Esophagus (tissue), 2 donors: Measurements from ENCODE around the gene ITM2B. TPM values are rescaled to one million over a fixed set of nuclear protein-coding genes. Genes with fewer than 3 reads are reported as not detected.

ENCODE experiments used
- H3K27ac ChIP-seq, 2 donors: one replicate each; pipeline ENCODE4 v1.5.1; 2013; ENCODE audit warnings: low read depth in 2 of 2, mild to moderate bottlenecking in 2 of 2, inconsistent platforms in 1 of 2, low read length in 1 of 2, moderate library complexity in 1 of 2
- H3K27me3 ChIP-seq, 2 donors: one replicate each; pipeline ENCODE4 v1.6.1; 2013; ENCODE audit warnings: low read length in 2 of 2, control low read depth in 1 of 2, mild to moderate bottlenecking in 1 of 2; ENCODE audit not compliant: insufficient read depth in 2 of 2, control insufficient read depth in 1 of 2
- H3K36me3 ChIP-seq, 2 donors: one replicate each; pipeline ENCODE4 v1.6.1; 2013; ENCODE audit warnings: low read length in 1 of 2; ENCODE audit not compliant: control insufficient read depth in 2 of 2, insufficient read depth in 2 of 2
- H3K4me1 ChIP-seq, 2 donors: one replicate each; pipeline ENCODE4 v1.6.1; 2013; ENCODE audit warnings: low read length in 1 of 2; ENCODE audit not compliant: control insufficient read depth in 2 of 2, insufficient read depth in 2 of 2
- H3K4me3 ChIP-seq, 2 donors: one replicate each; pipeline ENCODE4 v1.5.1; 2013; ENCODE audit warnings: low read length in 2 of 2, mild to moderate bottlenecking in 2 of 2, low read depth in 1 of 2, moderate library complexity in 1 of 2
- H3K9me3 ChIP-seq, 2 donors: one replicate each; pipeline ENCODE4 v1.6.1; 2013; ENCODE audit warnings: mild to moderate bottlenecking in 2 of 2, low read depth in 1 of 2, low read length in 1 of 2, moderate library complexity in 1 of 2; ENCODE audit not compliant: control insufficient read depth in 2 of 2, insufficient read depth in 1 of 2
- WGBS, 2 donors: extraction: QIAGEN DNeasy Blood & Tissue Kit; methylation state at CpG; one replicate each; pipeline ENCODE4 v1.1.7; 2013; 5-methylcytosine and 5-hydroxymethylcytosine counted together
- polyA plus RNA-seq, 2 donors: library from polyadenylated mRNA; stranded (reverse); fragments of 200-250 nt; gene quantifications; one replicate each; pipeline ENCODE4 v1.2.3, GENCODE V29; 2013
- donor health status: healthy with polysubstance abuse.
- donor health status: Bipolar disorder and iron deficiency.

The ITM2B gene
- polyA plus RNA-seq, 2 donors = 340 to 473 TPM

DNA sequence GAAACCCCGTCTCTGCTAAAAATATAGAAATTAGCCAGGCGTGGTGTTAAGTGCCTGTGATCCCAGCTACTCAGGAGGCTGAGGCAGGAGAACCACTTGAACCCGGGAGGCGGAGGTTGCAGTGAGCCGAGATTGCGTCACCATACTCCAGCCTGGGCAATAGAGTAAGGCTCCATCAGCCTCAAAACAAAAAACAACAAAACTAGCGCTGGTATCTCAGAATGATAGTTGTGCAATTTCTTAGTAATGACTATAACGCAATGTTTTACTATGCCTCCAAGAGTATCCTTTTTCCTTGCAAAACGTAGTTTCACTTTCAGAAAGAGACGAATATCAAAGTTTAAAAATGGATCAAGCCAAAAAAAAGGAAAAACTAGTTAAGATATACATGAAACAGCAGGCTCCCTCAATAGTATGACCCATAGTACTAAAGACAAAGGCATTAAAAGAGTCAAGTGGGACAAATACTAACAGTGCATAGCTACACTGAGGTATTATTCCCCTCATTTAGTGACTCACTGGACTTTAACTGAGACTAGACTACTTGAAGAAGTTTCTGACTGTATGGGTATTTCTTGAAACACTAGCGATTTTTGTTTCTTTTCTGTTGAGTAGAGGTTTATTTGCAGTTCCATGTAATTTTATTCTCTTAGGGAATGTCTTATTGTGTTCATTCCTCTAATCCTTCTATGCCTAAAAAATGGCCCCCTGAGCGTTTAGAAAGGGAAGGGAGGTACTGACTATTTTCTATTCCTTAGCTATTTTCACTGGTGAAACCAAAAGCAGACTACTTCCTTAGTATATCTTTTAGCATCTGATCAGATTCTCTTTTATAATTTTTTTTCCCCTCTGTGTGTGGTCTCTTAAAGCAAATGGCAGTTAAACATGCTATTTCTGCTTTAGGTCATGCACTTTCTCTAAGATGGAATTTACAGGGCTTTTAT lies 10.4 kb upstream of the ITM2B start:
- WGBS, 2 donors = 48 to 51% methylated on average over 12 of the region's 12 CpGs
- Histone ChIP-seq H3K4me3 (peak overlapping the region in 1 of 2 donors; percentile 23), H3K36me3 (no peaks in the 10 kb centered on the region), H3K27ac (peak overlapping the region; percentile 40 to 53), H3K27me3 (no peaks in the 10 kb centered on the region), H3K9me3 (no peaks in the 10 kb centered on the region), H3K4me1 (no peaks in the 10 kb centered on the region)

DNA sequence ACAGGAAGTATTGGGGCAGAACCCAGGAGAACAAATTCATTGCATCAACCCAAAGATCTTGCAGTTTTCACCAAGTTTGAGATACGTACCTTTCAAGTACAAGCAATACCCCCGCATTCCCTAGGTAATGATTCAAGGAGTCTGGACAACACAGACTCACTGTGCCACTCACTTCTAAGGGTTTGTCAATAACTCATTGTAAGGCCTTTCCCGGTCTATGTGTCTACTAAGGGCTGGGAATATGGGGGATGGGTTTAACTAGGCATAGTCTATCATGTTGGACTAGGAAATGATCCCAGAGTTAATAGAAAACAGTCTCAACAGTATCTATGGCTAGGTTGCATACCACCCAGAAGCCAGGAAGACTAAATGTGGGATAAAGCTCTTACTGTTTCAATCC lies 8.3 kb upstream of the ITM2B start:
- no peak overlapping the region for H3K4me3 ChIP-seq
- no peaks in the 10 kb centered on the region for H3K36me3 ChIP-seq
- no peaks in the 10 kb centered on the region for H3K27me3 ChIP-seq
- no peaks in the 10 kb centered on the region for H3K4me1 ChIP-seq
- WGBS, 2 donors = 92 to 97% methylated on average over 3 of the region's 3 CpGs
- H3K9me3 ChIP-seq = no peaks in the 10 kb centered on the region
- H3K27ac ChIP-seq = no peak overlapping the region

DNA sequence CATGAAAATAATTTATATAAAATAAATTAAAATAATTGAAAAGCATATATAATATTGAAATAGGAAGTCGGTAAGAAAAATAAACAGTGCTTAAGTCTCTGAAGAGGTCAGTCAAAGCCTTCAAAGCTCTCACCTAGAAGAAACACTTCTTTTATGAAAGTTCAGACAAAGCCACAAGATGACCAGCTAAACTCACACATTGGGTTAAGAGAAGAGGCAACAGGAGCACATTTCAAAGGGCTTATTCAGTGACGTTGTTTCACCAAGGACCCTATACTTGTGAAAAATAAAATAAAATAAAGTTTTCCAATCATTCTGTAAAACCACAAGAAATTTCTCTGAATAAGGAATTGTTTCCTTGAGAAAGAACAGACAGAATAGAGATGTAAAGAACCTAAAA lies 2.5 kb upstream of the ITM2B start:
- H3K27me3 ChIP-seq = no peaks in the 10 kb centered on the region
- H3K36me3 ChIP-seq = no peaks in the 10 kb centered on the region
- H3K4me1 ChIP-seq = no peaks in the 10 kb centered on the region
- H3K4me3 ChIP-seq = no peak overlapping the region
- 62% methylated on average over 2 of the region's 2 CpGs for WGBS, 2 donors
- no peaks in the 10 kb centered on the region for H3K9me3 ChIP-seq
- peak overlapping the region in 1 of 2 donors; percentile 24 for H3K27ac ChIP-seq

DNA sequence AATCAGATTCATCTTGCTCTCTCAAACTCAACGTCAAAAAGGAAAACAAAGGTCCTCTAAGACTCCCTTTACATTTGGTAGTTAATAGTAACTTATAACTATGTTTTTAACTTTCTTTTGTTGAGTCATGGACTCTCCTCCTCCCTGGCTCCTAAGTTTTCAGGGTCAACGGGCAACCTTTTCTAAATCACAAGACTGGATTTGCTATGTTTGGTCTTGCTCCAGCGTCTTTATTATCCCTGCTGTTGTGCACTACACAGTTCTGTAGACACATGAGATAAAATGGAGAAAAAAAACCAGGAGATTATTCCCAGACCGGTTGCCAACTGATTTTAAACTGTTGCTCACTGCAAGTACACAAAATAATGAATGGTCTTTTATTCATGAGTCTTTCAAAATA lies 1.9 kb upstream of the ITM2B start:
- Histone ChIP-seq H3K27ac (peak overlapping the region in 1 of 2 donors; percentile 71), H3K27me3 (no peaks in the 10 kb centered on the region)
- WGBS, 2 donors = 29 to 35% methylated on average over 4 of the region's 4 CpGs

DNA sequence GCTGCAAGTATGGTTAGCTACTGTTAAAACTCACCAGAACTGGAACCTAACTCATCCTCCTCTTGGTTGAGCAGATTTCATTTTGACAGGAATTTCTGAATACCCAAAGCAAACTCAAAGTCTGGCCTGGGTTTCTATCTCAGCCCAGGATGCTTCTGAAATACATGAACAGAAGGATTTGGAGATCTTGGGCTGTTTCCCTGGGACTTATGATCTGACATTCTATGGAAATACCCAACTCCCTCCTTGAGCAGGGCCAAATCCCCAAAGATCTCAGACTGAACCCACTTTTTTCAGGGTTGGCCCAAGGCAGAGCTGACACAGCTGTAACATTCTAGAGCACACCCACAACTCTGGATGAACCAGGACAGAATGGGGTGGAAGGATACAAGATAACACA lies 1.1 kb upstream of the ITM2B start:
- H3K4me3 ChIP-seq = peak overlapping the region in 1 of 2 donors; percentile 89
- no peaks in the 10 kb centered on the region for H3K9me3 ChIP-seq
- H3K36me3 ChIP-seq = no peaks in the 10 kb centered on the region
- H3K4me1 ChIP-seq = no peaks in the 10 kb centered on the region
- H3K27me3 ChIP-seq = no peaks in the 10 kb centered on the region
- H3K27ac ChIP-seq = peak overlapping the region; percentile 99 to 100

More for the DNA sequence above, 1.9 kb upstream of the ITM2B start:
- H3K9me3 ChIP-seq = no peaks in the 10 kb centered on the region
- no peaks in the 10 kb centered on the region for H3K4me1 ChIP-seq
- H3K4me3 ChIP-seq = no peak overlapping the region
- H3K36me3 ChIP-seq = no peaks in the 10 kb centered on the region

DNA sequence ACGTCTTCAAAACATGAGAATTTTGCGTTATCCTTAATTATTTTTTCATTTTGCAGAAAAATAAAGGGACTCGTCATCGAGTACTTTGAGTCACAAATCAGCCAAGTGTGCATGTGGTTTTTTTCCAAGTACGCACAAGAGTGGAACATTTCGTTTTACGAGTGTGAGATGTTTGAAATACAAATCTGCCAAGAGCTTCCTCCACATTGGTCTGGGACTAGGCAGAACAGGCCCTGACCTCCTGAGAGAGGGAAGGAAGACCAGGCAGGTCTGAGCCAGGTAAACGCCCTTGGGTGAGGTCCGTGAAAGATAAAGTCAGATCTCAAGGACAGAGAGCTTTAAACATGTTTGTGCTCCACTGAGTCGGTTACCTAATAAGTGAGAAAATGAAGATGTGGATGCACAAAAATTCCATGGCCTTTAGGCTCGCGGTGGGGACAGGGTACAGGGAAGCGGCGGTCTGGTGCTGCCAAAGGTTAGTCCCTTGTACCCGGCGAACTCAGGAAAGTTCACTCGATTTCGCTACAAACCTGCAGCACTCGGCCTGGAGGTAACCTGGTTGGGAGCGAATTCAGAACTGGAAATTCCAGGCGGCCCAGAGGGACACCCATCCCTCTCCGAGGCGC lies 473 bp upstream of the ITM2B start:
- Histone ChIP-seq H3K9me3 (no peaks in the 10 kb centered on the region), H3K27me3 (no peaks in the 10 kb centered on the region), H3K4me3 (peak overlapping the region; percentile 89 to 97), H3K4me1 (no peaks in the 10 kb centered on the region), H3K27ac (peak overlapping the region; percentile 99 to 100), H3K36me3 (no peaks in the 10 kb centered on the region)
- WGBS, 2 donors = 16 to 18% methylated on average over 23 of the region's 23 CpGs

DNA sequence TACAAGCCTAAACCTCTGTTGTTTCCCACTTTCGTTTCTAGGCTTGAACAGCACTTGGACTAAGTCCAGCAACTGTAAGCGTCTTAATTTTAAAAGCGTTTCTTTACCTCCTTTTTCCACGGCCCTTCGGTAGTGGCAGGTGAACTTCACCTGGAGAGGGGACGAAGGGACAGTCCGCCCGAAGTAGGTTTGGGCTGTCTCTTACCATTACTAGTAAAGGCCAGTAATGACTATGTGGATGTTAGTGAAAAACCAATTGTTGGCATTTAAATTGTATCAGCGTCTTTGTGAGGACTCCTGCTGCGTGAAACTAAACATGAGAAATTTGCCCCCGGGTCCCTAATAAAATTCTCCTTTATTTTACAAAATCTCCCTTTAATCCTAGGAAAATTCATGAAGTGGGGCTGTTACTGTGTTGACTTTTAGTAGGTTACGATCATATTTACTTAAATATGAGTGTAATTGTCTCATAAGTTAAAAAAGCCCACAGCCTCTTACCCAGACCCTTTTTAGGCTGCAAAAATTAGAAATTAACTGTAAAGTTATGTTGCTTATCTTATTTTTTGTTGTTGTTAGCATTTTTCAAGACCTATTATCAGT lies 983 bp downstream of the ITM2B start:
- H3K27ac ChIP-seq = peak overlapping the region; percentile 99 to 100
- no peaks in the 10 kb centered on the region for H3K27me3 ChIP-seq
- peak overlapping the region; percentile 89 to 97 for H3K4me3 ChIP-seq
- H3K9me3 ChIP-seq = no peaks in the 10 kb centered on the region
- WGBS, 2 donors = 1% methylated on average over 12 of the region's 12 CpGs
- no peaks in the 10 kb centered on the region for H3K36me3 ChIP-seq
- no peaks in the 10 kb centered on the region for H3K4me1 ChIP-seq

DNA sequence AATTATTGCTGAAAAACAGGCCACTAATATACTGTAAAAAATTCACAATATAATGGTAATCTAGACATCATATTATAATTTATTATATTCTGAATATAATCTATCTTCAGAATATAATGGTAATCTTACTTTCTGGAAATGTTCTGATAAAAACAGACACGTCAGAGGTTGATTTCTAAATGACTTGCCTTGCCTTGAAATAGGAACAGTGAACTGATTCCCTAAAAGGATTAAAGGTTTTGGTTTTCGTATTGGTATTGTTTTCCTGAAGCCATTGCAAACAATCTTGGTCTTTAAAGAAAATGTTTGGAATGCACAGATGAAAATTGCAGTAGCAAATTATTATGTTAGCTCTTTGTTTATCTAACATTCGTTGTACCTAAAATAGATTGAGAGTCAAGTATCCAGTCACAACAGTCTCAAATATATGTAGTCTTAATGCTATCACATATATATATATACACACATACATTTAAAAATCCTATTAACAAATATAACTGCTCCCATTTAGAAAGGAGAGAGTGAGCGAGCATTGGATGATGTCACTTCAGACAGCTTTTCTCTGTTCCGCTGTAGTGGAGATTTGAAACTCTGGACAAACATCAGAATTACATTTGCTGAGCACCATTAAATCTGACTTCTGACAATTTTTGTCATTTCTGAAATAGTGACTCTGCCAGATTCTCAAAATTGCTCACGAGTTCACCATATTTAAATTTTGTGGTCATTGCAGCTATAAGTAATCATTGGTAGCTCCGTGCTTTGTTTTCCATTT lies 1.7 kb downstream of the ITM2B start:
- Histone ChIP-seq H3K36me3 (peaks cover 0 to 3% of the 10 kb centered on the region in 2 donors), H3K9me3 (no peaks in the 10 kb centered on the region), H3K4me3 (peak overlapping the region in 1 of 2 donors; percentile 89), H3K27me3 (no peaks in the 10 kb centered on the region), H3K4me1 (no peaks in the 10 kb centered on the region), H3K27ac (peak overlapping the region; percentile 40 to 60)
- WGBS, 2 donors = 3 to 4% methylated on average over 7 of the region's 7 CpGs
